Fibroblast of mammary gland (primary cell): ENCODE data around the gene TTPAL.

Experiments used
- DNase-seq: peaks from one replicate; pipeline ENCODE4 v3.0.0-alpha.2; 2010; ENCODE audit warnings: low read depth
- H3K4me3 ChIP-seq: 2 replicates; pipeline ENCODE4 v1.5.1; 2011; ENCODE audit warnings: low read depth, mild to moderate bottlenecking, low read length, moderate library complexity; ENCODE audit not compliant: control insufficient read depth
- TF ChIP-seq, protein P1 (sequence below): conservative IDR thresholded peaks from 2 replicates; pipeline ENCODE4 v1.5.1; 2011; ENCODE audit warnings: low read depth, low read length, inconsistent platforms; ENCODE audit not compliant: control insufficient read depth, insufficient read depth

The TTPAL gene

DNA sequence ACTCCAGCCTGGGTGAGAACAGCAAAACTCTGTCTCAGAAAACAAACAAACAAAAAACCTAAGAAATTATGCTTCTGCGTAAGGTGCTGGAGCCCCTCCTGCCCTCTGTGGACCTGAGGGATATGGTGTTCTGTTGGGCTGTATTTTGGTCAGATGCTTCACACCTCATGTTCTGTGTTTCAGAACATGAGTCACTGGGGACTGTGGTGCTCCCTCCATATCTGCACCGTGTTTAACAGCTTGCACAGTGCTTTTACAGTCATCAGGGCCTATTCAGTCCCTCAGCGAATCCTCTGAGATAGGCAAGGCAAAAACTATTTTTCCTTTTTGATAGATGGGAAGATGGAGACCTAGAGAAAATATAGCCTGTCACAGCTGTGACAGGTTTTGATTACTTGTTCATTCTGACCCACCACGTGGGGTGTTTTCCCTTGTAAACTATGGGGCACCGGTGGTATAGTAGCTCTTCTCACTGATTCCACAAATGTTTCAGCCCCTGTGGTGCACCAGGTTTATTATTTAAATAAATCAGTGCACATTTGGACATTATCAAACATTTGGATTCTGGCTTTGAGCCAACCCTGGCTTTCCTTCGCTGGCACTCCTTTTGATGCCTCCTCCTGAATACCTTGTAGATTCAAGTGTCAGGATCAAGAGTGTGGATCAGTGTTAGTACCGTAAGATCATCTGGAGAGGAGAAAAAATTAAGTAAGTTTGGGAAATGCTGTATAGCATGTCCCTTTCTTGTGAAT, 9.6 kb downstream of the TTPAL start:
- H3K4me3 ChIP-seq = no peak overlapping the region
- TF ChIP-seq, protein P1, sequence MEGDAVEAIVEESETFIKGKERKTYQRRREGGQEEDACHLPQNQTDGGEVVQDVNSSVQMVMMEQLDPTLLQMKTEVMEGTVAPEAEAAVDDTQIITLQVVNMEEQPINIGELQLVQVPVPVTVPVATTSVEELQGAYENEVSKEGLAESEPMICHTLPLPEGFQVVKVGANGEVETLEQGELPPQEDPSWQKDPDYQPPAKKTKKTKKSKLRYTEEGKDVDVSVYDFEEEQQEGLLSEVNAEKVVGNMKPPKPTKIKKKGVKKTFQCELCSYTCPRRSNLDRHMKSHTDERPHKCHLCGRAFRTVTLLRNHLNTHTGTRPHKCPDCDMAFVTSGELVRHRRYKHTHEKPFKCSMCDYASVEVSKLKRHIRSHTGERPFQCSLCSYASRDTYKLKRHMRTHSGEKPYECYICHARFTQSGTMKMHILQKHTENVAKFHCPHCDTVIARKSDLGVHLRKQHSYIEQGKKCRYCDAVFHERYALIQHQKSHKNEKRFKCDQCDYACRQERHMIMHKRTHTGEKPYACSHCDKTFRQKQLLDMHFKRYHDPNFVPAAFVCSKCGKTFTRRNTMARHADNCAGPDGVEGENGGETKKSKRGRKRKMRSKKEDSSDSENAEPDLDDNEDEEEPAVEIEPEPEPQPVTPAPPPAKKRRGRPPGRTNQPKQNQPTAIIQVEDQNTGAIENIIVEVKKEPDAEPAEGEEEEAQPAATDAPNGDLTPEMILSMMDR = no peak
- peak; percentile 71 for DNase-seq

DNA sequence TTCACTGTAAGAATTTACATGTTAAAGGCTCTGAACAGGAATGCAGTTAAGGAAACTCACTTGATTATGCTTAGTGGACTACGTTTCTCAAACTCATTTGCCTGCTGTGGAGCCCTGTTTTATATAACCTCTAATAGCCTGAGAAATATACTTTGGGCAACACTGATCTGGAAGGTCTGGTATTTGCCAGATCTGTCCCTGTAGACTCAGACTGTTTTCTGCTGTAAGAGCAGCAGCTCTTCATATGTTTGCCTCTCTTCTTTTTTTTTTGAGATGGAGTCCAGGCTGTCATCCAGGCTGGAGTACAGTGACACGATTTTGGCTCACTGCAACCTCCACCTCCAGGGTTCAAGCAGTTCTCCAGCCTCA, 10.1 kb downstream of the TTPAL start:
- TF ChIP-seq, protein P1 = no peak
- DNase-seq = no peak
- H3K4me3 ChIP-seq = no peak overlapping the region

DNA sequence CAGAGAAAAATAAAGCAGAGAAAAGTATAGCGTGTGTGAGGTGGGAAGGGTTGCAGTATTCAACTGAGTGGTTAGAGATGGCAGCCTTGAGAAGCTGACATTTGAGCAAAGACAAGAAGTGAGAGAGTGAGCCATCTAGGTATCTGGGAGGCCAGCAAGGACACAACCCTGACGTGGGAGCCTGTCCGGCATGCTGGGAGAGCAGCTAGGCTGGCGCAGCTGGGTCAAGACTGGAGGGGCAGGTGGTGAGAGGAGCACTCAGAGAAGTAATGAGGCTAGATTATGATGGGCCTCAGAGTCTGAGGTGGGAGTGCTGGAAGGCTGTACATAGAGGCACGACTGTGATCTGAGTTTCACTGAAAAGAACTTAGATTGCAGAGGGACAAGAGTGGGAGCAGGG, 12.9 kb downstream of the TTPAL start:
- no peak for DNase-seq
- H3K4me3 ChIP-seq = no peak overlapping the region
- TF ChIP-seq, protein P1 = no peak

DNA sequence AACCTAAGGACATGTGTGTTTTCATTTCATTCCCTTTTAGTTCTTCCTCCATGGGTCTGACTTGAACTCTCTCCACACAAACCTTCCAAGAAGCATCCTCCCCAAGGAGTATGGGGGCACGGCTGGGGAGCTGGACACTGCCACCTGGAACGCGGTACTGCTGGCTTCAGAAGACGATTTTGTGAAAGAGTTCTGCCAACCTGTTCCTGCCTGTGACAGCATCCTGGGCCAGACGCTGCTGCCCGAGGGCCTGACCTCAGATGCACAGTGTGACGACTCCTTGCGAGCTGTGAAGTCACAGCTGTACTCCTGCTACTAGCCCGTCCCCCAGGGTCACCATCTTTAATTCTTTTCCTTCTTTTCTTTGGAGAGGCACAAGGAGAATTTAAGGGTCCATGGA, 13.5 kb downstream of the TTPAL start:
- TF ChIP-seq, protein P1 = no peak
- DNase-seq = no peak
- no peak overlapping the region for H3K4me3 ChIP-seq

DNA sequence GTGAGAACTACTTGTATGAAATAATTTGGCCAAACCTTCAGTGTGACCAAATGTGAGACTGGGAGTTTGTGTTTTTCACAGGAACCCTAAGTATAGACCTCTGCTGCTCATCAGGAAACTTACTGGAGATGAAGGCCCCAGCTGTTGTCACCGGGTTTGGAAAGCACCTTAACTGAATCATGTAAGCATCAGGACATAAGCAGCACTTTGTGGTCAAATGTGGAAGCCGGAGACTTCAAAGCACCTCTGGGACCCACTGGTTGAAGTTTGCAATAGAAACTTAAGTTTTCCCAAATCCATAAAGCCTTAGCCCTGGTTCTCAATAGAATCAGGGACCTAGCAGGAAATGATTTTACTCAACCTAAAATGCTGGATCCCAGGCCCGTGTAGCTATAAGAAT, 14.3 kb downstream of the TTPAL start:
- DNase-seq = no peak
- TF ChIP-seq, protein P1 = no peak
- no peak overlapping the region for H3K4me3 ChIP-seq

DNA sequence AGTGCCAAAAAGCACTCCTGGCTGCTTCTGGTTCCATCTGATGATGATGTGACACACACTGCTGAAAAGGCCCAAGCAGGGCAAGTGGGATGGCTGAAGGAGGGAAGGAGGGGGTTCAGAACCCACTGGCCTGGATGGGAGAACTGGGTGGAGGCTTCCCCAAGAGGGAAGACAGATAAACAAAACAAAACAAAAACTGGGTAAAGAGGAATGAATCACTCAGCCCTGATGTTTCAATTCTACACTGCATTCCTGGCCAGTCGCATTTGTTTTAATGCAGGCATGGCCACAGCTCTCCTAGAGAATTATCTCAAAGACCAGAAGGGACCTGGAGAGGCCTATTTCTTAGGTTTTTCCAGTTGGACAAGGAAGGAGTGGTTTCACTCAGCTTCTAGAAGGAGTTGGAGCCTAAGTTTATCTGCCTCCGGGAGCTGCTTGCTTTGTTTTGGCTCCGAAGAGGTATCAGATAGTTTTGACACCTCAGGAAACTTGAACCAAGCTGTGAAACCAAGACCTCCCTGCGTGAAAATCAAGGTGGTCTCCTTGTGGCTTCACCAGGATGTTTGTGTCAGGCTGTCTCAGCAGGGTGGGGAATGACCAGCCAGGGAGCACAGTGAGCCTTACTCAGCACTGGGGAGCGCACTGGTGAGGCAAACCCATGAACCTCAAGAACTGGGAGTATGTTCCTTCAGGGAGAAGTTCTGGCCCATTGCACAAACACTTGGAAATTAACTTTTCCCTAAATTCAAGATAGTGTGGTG, 16.1 kb downstream of the TTPAL start:
- TF ChIP-seq, protein P1 = no peak
- H3K4me3 ChIP-seq = no peak overlapping the region
- DNase-seq = peak; percentile 93

DNA sequence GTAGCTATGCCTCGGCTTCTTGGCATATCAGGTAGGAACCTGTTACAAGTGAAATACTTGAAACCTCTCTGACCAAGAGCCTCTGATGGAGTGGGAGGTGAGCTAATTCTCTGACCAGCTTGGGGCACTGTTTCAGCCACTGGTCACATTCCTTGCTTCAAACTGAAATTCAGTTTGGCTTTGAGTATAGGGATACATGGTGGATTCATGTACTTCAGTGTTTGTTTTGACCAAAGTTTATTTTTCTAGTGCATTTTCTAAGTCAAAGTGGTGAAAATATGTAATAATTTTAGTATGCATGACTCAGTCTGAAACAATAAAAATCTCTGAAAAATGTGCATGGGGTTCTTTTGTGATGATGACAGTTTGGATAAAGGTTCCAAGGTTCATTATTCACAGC, 18.6 kb downstream of the TTPAL start:
- DNase-seq = peak; percentile 73
- no peak overlapping the region for H3K4me3 ChIP-seq
- TF ChIP-seq, protein P1 = no peak
